H1 (cell line): ENCODE measurements around the gene CLEC16A. TPM values are rescaled to one million over a fixed set of nuclear protein-coding genes. Genes with fewer than 3 reads are reported as not detected.

Source experiments
- RFX5 ChIP-seq: IDR thresholded peaks from 2 replicates; pipeline ENCODE4 v1.6.1; 2011; ENCODE audit warnings: low read depth, low read length, improper control_type of control experiment, borderline replicate concordance
- SAP30 ChIP-seq: fragments of 300-600 bp; sonication (generic); IDR thresholded peaks from 2 replicates; pipeline ENCODE4 v1.7.1; 2012; ENCODE audit warnings: low read length, moderate library complexity, mild to moderate bottlenecking, inconsistent platforms; ENCODE audit not compliant: insufficient read depth, insufficient replicate concordance
- SIX5 ChIP-seq: IDR thresholded peaks from 2 replicates; pipeline ENCODE4 v1.6.1; 2011; ENCODE audit warnings: mild to moderate bottlenecking, low read depth, low read length
- SP2 ChIP-seq: IDR thresholded peaks from 2 replicates; pipeline ENCODE4 v1.6.1; 2012; ENCODE audit warnings: mild to moderate bottlenecking, low read length, inconsistent platforms
- polyA plus RNA-seq, 7 experiments: library from polyadenylated mRNA; depleted of rRNA in 3 of 7; stranded (reverse) in 5 of 7; unstranded in 2 of 7; fragments of >200 nt in 5 of 7; fragments of 200-250 nt in 2 of 7; gene quantifications; 1 replicate in 5 of 7; 2 replicates in 1 of 7; 4 replicates in 1 of 7; pipeline versions ENCODE4 v1.2.1 to v1.2.3, GENCODE V29; 2011 to 2013; ENCODE audit warnings: missing spikeins in 2 of 7, mixed read lengths in 2 of 7
- total RNA-seq: library from RNA; stranded (reverse); fragmentation: NEBNext Ultra II Directional; extraction: Animal tissue kit (Norgen Biotek cat#: 25700); gene quantifications from 2 replicates; pipeline ENCODE4 v1.2.1, GENCODE V29; 2021

CLEC16A gene
- total and polyA plus RNA-seq, 2 of the 8 experiments (the other 6 are each of a cell fraction or from before 2014, with no cell fraction given) = 7.6 to 19.3 TPM

DNA sequence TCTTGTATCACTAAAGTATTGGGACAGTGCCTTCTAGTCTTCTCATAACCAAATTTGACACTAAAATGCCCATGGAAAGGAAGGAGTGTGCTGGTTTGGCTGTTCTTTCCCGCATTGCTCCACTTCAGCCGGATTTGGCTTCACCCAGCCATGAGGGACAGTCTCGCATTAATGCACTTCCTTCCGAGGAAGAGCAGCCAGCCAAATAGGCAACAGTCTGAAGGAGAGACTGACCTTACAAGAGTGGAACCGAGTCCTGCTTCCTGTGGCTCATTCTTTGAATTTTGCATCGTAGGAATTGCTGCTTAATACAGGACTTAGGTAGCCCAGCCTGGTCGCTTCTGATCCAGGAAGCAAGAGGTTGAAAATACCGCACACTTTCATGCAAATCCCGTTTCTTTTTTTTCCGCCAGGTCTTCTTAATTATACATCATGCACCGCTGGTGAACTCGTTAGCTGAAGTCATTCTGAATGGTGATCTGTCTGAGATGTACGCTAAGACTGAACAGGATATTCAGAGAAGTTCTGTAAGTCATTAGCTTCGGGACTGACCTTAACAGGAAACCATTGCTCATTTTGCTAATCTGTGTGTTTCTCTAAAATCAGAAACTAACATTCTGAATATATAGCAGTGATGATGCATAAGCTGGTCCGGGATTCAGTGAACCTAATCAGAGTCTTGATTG lies 38.2 kb downstream of the CLEC16A start (continued):
- TF ChIP-seq RFX5 (no peak), SIX5 (no peak), SAP30 (no peak), SP2 (no peak)
